ENCODE measurements around the gene SCYGR5.

- TF ChIP-seq, protein P1, sequence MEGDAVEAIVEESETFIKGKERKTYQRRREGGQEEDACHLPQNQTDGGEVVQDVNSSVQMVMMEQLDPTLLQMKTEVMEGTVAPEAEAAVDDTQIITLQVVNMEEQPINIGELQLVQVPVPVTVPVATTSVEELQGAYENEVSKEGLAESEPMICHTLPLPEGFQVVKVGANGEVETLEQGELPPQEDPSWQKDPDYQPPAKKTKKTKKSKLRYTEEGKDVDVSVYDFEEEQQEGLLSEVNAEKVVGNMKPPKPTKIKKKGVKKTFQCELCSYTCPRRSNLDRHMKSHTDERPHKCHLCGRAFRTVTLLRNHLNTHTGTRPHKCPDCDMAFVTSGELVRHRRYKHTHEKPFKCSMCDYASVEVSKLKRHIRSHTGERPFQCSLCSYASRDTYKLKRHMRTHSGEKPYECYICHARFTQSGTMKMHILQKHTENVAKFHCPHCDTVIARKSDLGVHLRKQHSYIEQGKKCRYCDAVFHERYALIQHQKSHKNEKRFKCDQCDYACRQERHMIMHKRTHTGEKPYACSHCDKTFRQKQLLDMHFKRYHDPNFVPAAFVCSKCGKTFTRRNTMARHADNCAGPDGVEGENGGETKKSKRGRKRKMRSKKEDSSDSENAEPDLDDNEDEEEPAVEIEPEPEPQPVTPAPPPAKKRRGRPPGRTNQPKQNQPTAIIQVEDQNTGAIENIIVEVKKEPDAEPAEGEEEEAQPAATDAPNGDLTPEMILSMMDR (IDR thresholded peaks at IDR 0.05; ENCODE audit: low read depth, low read length, missing input control): no peak
- TF ChIP-seq RAD21 (IDR thresholded peaks at IDR 0.05) (no peak), FOXA1 (IDR thresholded peaks at IDR 0.05) (no peak), TAF1 (conservative IDR thresholded peaks at IDR 0.05) (no peak), YY1 (IDR thresholded peaks at IDR 0.05) (no peak), JUND (IDR thresholded peaks at IDR 0.05) (no peak), REST (IDR thresholded peaks at IDR 0.05) (no peak), NR2F2 (IDR thresholded peaks at IDR 0.05) (no peak), EGR1 (IDR thresholded peaks at IDR 0.05; ENCODE audit: low read depth in 2 of 2) (no peak)
- TF ChIP-seq, protein P2, sequence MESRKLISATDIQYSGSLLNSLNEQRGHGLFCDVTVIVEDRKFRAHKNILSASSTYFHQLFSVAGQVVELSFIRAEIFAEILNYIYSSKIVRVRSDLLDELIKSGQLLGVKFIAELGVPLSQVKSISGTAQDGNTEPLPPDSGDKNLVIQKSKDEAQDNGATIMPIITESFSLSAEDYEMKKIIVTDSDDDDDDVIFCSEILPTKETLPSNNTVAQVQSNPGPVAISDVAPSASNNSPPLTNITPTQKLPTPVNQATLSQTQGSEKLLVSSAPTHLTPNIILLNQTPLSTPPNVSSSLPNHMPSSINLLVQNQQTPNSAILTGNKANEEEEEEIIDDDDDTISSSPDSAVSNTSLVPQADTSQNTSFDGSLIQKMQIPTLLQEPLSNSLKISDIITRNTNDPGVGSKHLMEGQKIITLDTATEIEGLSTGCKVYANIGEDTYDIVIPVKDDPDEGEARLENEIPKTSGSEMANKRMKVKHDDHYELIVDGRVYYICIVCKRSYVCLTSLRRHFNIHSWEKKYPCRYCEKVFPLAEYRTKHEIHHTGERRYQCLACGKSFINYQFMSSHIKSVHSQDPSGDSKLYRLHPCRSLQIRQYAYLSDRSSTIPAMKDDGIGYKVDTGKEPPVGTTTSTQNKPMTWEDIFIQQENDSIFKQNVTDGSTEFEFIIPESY (IDR thresholded peaks at IDR 0.05): no peak
- TF ChIP-seq, protein P3, sequence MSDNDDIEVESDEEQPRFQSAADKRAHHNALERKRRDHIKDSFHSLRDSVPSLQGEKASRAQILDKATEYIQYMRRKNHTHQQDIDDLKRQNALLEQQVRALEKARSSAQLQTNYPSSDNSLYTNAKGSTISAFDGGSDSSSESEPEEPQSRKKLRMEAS (IDR thresholded peaks at IDR 0.05): no peak
Observed at GRCh38 chr2:227687189-227687588, 20.6 kb downstream of the SCYGR5 start.
